ENCODE results near the gene SYCP2L. TPM values are rescaled to one million over a fixed set of nuclear protein-coding genes. Genes with fewer than 3 reads are reported as not detected.

Gene SYCP2L
- total and polyA plus RNA-seq, 2 donors from 2014 or later = 1.0 to 1.5 TPM

DNA sequence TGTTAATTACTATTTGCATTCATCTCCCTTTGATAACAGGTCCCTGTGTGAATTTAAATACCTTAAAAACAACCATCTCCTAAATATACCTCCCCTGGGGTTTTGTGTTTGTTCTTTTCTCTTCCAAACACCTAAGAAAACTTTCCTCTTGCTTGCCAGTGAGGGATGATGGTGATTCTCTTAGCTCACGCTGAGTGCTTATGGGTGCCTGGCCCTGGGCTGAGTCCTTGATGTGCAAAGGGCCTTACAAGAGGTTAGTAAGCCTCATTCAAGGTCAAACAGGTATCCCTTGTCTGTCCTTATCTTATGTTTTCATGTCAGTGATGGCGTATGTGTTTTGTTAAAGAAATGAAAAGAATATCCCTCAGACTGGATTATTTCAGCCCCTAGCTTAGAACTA, 76.3 kb downstream of the SYCP2L start:
- no peak overlapping the region for H3K4me3 ChIP-seq (ENCODE audit: low read length in 3 of 3)
- intact Hi-C loops (cut with DNase I) = no loop called here
- no peak for DNase-seq
- H3K27ac ChIP-seq (ENCODE audit: low read depth in 2 of 2, low read length in 2 of 2) = no peak overlapping the region
- no peaks in the 10 kb centered on the region for H3K36me3 ChIP-seq (ENCODE audit: control insufficient read depth in 2 of 3, insufficient read depth in 3 of 3, low read length in 3 of 3)
- H3K27me3 ChIP-seq (ENCODE audit: control insufficient read depth, insufficient read depth, low read length) = no peaks in the 10 kb centered on the region
- H3K9ac ChIP-seq (ENCODE audit: low read length in 3 of 3) = no peak overlapping the region
- no peak for FAIRE-seq
- peaks cover 0 to 3% (median 0%) of the 10 kb centered on the region in 3 donors for H3K9me3 ChIP-seq (ENCODE audit: control insufficient read depth in 2 of 3, insufficient read depth in 1 of 3, low read length in 3 of 3)
- H3K4me1 ChIP-seq (ENCODE audit: control insufficient read depth in 2 of 3, insufficient read depth in 2 of 3, low read depth in 1 of 3, low read length in 3 of 3) = no peaks in the 10 kb centered on the region
- TF ChIP-seq, protein P1, sequence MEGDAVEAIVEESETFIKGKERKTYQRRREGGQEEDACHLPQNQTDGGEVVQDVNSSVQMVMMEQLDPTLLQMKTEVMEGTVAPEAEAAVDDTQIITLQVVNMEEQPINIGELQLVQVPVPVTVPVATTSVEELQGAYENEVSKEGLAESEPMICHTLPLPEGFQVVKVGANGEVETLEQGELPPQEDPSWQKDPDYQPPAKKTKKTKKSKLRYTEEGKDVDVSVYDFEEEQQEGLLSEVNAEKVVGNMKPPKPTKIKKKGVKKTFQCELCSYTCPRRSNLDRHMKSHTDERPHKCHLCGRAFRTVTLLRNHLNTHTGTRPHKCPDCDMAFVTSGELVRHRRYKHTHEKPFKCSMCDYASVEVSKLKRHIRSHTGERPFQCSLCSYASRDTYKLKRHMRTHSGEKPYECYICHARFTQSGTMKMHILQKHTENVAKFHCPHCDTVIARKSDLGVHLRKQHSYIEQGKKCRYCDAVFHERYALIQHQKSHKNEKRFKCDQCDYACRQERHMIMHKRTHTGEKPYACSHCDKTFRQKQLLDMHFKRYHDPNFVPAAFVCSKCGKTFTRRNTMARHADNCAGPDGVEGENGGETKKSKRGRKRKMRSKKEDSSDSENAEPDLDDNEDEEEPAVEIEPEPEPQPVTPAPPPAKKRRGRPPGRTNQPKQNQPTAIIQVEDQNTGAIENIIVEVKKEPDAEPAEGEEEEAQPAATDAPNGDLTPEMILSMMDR (IDR thresholded peaks at IDR 0.05; ENCODE audit: borderline replicate concordance, extremely low read depth, insufficient read depth) = no peak

DNA sequence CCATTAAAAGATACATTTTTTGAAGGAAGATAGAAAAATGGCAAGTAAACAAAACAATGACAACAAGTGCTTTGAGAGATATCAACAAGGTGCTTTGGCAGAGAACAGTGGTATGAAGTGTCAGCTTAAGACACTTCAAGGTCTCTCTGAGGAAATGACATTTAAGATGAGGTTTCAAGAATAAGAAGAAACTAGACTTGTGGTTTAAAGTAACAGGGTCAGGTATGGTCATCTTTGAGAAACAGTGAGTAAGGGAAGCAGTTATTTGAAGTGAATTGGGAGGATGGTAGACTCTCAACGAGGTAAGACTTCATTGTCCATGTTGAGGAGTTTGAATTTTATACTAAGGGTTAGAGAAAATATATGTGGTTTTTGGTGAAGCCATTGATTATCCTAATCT, 77.8 kb downstream of the SYCP2L start:
- peaks cover 0 to 3% (median 0%) of the 10 kb centered on the region in 3 donors for H3K9me3 ChIP-seq (ENCODE audit: control insufficient read depth in 2 of 3, insufficient read depth in 1 of 3, low read length in 3 of 3)
- DNase-seq (no peak), FAIRE-seq (no peak)
- TF ChIP-seq, protein P1 (IDR thresholded peaks at IDR 0.05; ENCODE audit: borderline replicate concordance, extremely low read depth, insufficient read depth) = no peak
- H3K27ac ChIP-seq (ENCODE audit: low read depth in 2 of 2, low read length in 2 of 2) = no peak overlapping the region
- H3K36me3 ChIP-seq (ENCODE audit: control insufficient read depth in 2 of 3, insufficient read depth in 3 of 3, low read length in 3 of 3) = no peaks in the 10 kb centered on the region
- intact Hi-C loops (cut with DNase I) = no loop called here
- H3K4me1 ChIP-seq (ENCODE audit: control insufficient read depth in 2 of 3, insufficient read depth in 2 of 3, low read depth in 1 of 3, low read length in 3 of 3) = no peaks in the 10 kb centered on the region
- no peaks in the 10 kb centered on the region for H3K27me3 ChIP-seq (ENCODE audit: control insufficient read depth, insufficient read depth, low read length)
- no peak overlapping the region for H3K9ac ChIP-seq (ENCODE audit: low read length in 3 of 3)
- no peak overlapping the region for H3K4me3 ChIP-seq (ENCODE audit: low read length in 3 of 3)

DNA sequence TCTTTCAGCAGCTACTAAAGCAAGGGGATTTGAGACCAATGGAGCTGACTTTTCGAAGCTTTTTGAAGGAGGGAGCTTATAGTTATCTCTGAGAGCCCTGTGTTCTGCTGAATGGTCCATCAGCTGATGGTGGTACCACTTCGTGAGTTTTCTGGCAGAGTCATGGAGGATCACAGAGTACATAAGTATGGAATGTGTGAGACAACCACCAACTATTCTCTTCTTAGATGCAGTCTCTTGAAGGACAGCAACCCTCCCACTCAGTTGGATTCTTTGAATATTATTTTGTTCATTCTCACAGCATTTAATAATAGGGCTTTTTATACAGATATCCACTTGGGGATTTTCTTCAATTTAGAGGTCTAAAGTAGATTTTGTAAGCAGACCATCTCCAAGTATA, 81.9 kb downstream of the SYCP2L start:
- TF ChIP-seq, protein P1 (IDR thresholded peaks at IDR 0.05; ENCODE audit: borderline replicate concordance, extremely low read depth, insufficient read depth) = no peak
- Histone ChIP-seq H3K4me1 (ENCODE audit: control insufficient read depth in 2 of 3, insufficient read depth in 2 of 3, low read depth in 1 of 3, low read length in 3 of 3) (no peaks in the 10 kb centered on the region), H3K27me3 (ENCODE audit: control insufficient read depth, insufficient read depth, low read length) (no peaks in the 10 kb centered on the region), H3K27ac (ENCODE audit: low read depth in 2 of 2, low read length in 2 of 2) (no peak overlapping the region), H3K9me3 (ENCODE audit: control insufficient read depth in 2 of 3, insufficient read depth in 1 of 3, low read length in 3 of 3) (peaks cover 0 to 3% (median 0%) of the 10 kb centered on the region in 3 donors), H3K9ac (ENCODE audit: low read length in 3 of 3) (no peak overlapping the region), H3K36me3 (ENCODE audit: control insufficient read depth in 2 of 3, insufficient read depth in 3 of 3, low read length in 3 of 3) (no peaks in the 10 kb centered on the region), H3K4me3 (ENCODE audit: low read length in 3 of 3) (no peak overlapping the region)
- FAIRE-seq = no peak
- DNase-seq = no peak
- intact Hi-C loops (cut with DNase I) = no loop called here

DNA sequence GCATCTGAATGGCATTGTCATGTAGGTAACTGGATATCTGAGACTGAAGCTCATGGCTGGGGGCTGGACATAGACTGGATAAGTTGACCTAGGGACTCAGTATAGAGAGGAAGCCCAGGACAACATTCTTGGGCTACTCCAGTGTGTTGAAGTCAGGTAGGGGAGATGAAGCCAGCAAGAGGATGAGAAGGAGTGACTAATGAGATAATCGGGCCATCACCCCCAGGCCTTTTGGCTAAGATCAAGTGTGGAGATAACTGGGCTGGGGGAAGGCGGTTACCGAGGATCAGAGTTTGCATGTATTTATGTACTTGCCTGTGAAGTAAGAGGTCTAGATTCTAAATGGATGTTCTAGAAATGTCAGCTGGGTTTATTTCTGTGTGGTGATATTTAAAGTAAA, 83.9 kb downstream of the SYCP2L start:
- Histone ChIP-seq H3K36me3 (ENCODE audit: control insufficient read depth in 2 of 3, insufficient read depth in 3 of 3, low read length in 3 of 3) (no peaks in the 10 kb centered on the region), H3K9me3 (ENCODE audit: control insufficient read depth in 2 of 3, insufficient read depth in 1 of 3, low read length in 3 of 3) (peaks cover 0 to 3% (median 0%) of the 10 kb centered on the region in 3 donors), H3K9ac (ENCODE audit: low read length in 3 of 3) (no peak overlapping the region), H3K27ac (ENCODE audit: low read depth in 2 of 2, low read length in 2 of 2) (no peak overlapping the region), H3K4me3 (ENCODE audit: low read length in 3 of 3) (no peak overlapping the region), H3K4me1 (ENCODE audit: control insufficient read depth in 2 of 3, insufficient read depth in 2 of 3, low read depth in 1 of 3, low read length in 3 of 3) (no peaks in the 10 kb centered on the region), H3K27me3 (ENCODE audit: control insufficient read depth, insufficient read depth, low read length) (no peaks in the 10 kb centered on the region)
- FAIRE-seq = no peak
- intact Hi-C loops (cut with DNase I) = no loop called here
- DNase-seq = no peak
- TF ChIP-seq, protein P1 (IDR thresholded peaks at IDR 0.05; ENCODE audit: borderline replicate concordance, extremely low read depth, insufficient read depth) = no peak
